GM13976 (cell line): ENCODE data around the gene MED13L.

ENCODE experiments used
- DNase-seq: peaks from one replicate; pipeline ENCODE4 v3.0.0; 2012; ENCODE audit warnings: low spot score
- CTCF ChIP-seq: IDR thresholded peaks from 2 replicates; pipeline ENCODE4 v1.5.1; 2012; ENCODE audit warnings: borderline replicate concordance, mild to moderate bottlenecking; ENCODE audit not compliant: insufficient read depth; ENCODE audit errors: extremely low read depth, missing control alignments, control extremely low read depth
- in situ Hi-C: fragments of 300-500 bp; cut with MboI; formaldehyde crosslinking; loops from one replicate; pipeline ENCODE4 v1.12.0; 2022; ENCODE audit warnings: low sequenced_read_pairs, mixed read lengths, inconsistent platforms; ENCODE audit not compliant: unreplicated experiment

MED13L gene

GRCh38 chr12:116306506-116306905 is 29.0 kb upstream of the MED13L start:
- DNase-seq, result no peak
- in situ Hi-C loops, result no loop called here
- TF ChIP-seq CTCF, result no peak

DNA sequence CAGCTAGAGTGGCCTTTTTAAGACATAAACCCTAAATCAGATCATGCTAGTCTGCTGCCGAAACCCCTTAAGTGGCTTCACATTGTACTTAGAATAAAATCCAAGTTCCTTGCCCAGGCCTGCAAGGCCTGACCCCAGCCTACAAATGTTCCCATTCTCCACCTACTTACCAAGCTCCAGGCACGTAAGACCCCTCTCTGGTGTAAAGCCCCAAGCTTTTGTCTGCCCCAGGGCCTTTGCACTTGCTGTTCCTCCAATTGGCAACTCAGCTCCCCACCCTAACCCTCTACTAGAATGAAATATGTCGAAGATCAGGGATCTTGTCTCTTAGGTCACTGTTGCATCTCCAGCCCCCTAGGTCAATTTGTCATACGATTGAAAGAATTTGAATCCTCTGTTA is 27.1 kb upstream of the MED13L start:
- DNase-seq, result no peak
- TF ChIP-seq CTCF, result no peak
- in situ Hi-C loops, result no loop called here

- no peak for DNase-seq
- no peak for TF ChIP-seq CTCF
- in situ Hi-C loops, result no loop called here
These were observed 26.4 kb upstream of the MED13L start for GRCh38 chr12:116303929-116304328.

- no peak for DNase-seq
- in situ Hi-C loops, result no loop called here
- no peak for TF ChIP-seq CTCF
These were observed 25.6 kb upstream of the MED13L start for GRCh38 chr12:116303066-116303465.

DNA sequence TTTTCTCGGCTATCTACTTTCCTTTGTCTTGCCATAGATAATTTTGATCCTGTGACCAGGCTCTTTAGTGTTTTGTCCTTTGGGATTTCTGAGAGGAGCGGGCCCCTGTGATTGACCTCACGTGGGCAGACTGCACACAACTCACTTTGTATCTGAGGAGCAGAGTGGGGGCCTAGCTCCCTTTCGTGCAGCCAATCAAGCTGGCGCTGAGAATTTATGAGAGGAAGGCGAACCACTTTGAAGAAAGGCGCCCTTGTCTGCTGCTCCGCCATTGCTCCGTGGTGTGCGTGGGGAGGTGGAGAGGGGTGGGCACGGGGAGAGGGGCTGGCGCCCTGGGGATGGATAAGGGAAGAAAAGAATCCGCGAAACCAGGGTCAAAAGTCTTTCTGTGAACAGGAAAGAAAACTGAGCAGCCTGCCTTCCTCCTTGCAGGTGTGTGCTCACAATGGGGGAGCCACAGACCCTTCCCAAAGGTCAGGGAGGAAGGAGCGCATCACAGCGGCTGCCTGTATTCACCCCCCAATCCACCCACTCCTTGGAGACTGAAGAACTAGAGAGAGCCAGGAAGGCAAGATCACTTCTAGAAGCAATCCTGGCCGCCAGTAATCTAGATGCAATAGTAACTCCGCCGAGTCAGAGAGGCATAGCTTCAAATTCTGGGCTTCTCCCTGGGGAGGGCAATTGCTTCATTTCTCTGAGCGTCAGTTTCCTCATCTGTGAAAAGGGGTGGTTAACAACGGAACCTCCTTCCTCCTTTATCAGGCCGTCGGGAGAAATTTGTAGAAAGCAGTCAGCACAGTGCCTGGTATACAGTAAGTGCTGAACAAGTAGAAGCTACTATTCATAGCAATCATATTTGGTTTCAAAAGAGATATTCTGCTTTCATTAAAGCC is 24.9 kb upstream of the MED13L start:
- no peak for DNase-seq
- TF ChIP-seq CTCF, result no peak
- in situ Hi-C loops, result no loop called here

DNA sequence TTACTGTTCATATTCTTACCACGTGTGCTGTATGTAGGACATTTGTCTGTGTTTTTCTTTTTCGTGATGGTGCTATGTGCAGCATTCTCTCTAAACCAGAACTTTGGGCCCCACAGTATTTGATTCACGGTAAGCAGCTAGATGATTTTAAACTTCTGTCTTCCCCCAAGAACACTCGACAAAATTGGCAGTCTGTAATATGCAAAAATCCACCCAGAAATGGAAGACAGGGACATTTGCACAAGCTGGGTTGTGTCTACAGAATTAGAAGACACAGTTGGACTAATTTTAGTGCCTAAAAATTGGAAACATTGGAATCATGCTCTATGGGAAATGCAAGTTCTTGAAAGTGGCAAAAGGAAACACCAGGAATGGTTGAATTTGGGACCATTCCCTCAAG is 24.1 kb upstream of the MED13L start:
- in situ Hi-C loops, result no loop called here
- DNase-seq, result no peak
- TF ChIP-seq CTCF, result no peak
